NOMO-1 (cell line): ENCODE data around the gene ARHGAP11A.

Experiments
- DNase-seq, 2 experiments: peaks; one replicate each; lab custom pipeline; 2025; ENCODE audit not compliant: unreplicated experiment in 2 of 2; lab: John Stamatoyannopoulos, UW

The ARHGAP11A gene

DNA sequence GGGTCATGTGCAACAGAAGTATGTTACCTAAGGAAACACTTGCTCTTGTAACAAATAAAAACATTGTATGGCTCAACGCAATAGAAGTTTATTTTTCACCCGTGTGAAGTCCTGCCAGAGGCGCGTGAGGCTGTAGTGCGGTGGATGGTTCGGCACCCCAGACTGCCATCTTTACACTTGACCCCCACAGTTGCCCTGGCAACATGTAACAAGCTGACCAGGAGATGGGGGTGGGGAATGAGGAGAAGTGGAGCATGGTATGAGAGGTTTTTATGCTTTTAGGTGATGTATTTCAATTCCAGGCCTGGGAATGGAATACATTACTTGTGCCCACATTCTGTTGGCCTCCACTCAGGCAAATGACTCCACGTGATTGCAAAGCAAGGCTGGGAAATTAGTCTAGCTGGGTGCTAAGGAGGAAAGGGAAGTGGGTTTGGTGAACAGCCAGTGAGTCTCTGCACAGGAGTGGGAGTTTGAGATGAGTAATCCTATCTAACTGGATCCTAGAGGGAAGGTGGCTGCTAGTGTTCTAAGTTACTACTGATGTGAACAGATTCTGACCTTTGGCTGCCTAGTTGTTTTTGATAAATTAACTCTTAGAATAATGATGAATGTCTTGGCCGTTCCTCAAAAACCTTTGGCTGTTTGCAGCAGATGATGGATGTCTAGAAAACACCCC, 68.7 kb downstream of the ARHGAP11A start:
- DNase-seq = no peak

DNA sequence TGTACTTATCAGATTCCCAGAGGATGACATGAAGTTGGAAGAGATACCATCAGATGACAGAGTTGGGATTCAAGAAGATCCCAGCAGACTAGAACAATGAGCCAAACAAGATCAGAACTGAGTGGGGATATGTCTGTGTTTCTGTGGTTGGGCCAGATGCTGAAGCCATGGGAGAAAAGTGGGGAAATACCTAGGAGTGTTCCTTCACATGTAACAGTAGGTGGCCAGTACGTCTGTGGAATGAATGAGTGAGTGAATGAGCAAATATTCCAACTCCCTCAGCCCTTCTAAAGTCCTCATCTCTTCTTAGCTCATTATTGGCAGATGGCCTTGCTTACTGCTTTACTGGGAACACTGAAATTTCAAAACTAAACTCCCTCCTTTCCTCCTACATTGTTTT, 70.3 kb downstream of the ARHGAP11A start:
- no peak for DNase-seq

DNA sequence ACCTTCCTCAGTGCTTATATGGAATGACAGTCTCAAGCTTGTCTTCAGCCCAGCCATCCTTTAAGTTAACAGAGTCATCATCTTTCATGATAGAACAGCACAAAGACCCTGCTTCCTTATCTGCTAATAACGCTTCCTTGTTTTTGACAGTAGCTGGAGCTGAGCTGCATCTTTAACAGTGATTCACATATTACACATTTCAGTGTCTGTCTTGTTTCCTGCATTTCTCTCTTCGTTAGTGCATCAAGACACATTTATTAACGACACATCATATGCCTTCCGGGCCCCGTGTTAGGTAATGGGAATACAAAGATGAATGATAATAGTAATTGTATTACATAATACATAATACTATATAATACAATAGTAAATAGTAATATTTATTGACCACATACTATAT, 72.3 kb downstream of the ARHGAP11A start:
- no peak for DNase-seq

DNA sequence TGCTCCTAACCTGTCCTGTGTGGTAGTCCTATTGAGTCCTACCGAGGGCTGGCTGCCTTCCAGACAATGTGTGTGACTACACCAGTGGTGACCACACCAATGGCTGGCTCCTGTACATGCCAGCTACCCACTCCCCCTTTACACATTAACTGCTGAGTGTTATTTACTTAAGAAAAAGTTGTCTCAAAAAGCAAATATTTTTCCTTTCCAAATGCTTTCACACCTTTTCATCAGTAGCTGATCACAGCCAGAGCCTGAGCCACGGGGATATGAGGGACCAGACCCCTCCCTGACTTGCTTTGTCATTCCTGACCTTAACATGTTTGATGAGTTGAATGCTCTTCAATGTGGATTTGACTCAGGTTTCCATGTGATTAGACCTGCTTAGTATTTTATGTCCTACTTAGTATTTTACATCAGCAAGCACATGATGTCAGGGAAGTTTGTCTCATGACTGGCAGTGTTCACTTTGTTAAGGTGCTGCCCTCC, 72.9 kb downstream of the ARHGAP11A start:
- no peak for DNase-seq
